Astrocyte of the cerebellum (primary cell): ENCODE results near the gene CHRND.

Source experiments
- DNase-seq: peaks from one replicate; pipeline ENCODE4 v3.0.0-alpha.2; 2011; ENCODE audit warnings: low read depth
- H3K4me3 ChIP-seq: 2 replicates; pipeline ENCODE4 v1.5.1; 2011; ENCODE audit warnings: mild to moderate bottlenecking, low read depth, low read length, moderate library complexity
- in situ Hi-C: cut with HindIII; loops from 2 replicates; pipeline ENCODE4 v1.10.0; 2017; ENCODE audit warnings: low sequenced_read_pairs
- TF ChIP-seq, protein P1 (sequence below): IDR thresholded peaks from 2 replicates; pipeline ENCODE4 v1.5.1; 2012; ENCODE audit warnings: low read length, low read depth, moderate library complexity, mild to moderate bottlenecking; ENCODE audit errors: missing control alignments

Gene CHRND

DNA sequence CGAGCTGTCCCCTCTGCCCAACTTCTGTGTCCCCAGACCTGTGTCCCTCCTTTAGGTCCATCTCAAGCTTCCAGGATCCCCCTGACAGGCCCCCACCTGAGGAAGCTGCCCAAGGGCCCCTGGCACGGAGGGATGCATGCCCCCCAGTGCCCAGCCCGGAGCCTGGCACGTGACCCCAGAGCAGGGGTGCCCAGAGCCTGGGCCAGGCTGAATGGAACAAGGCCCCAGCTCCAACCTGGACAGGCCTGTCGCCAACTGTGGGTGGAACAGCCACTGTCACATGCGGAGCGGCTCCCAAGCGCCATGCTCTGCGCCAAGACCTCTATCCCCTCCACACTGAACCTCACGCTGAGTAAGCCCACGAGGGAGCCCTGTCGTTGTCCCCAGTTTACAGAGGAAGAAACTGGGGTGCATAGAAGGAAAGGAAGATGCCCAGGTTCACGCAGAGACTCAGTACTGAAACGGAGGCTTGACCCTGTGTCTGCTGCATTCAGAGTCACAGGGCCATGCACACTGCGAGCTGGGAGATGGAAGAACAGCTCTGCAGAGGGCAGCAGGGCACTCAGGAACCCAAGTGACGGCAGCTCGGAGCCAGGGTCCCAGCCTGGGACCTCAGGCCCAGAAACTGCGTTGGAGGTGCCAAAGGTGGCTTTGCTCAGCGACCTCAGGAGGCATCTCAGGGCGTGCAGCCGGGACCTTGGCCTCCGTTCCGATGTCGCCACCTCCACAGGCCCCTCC lies 32.8 kb upstream of the CHRND start:
- no peak overlapping the region for H3K4me3 ChIP-seq
- in situ Hi-C loops = no loop called here
- TF ChIP-seq, protein P1, sequence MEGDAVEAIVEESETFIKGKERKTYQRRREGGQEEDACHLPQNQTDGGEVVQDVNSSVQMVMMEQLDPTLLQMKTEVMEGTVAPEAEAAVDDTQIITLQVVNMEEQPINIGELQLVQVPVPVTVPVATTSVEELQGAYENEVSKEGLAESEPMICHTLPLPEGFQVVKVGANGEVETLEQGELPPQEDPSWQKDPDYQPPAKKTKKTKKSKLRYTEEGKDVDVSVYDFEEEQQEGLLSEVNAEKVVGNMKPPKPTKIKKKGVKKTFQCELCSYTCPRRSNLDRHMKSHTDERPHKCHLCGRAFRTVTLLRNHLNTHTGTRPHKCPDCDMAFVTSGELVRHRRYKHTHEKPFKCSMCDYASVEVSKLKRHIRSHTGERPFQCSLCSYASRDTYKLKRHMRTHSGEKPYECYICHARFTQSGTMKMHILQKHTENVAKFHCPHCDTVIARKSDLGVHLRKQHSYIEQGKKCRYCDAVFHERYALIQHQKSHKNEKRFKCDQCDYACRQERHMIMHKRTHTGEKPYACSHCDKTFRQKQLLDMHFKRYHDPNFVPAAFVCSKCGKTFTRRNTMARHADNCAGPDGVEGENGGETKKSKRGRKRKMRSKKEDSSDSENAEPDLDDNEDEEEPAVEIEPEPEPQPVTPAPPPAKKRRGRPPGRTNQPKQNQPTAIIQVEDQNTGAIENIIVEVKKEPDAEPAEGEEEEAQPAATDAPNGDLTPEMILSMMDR = no peak
- DNase-seq = no peak

DNA sequence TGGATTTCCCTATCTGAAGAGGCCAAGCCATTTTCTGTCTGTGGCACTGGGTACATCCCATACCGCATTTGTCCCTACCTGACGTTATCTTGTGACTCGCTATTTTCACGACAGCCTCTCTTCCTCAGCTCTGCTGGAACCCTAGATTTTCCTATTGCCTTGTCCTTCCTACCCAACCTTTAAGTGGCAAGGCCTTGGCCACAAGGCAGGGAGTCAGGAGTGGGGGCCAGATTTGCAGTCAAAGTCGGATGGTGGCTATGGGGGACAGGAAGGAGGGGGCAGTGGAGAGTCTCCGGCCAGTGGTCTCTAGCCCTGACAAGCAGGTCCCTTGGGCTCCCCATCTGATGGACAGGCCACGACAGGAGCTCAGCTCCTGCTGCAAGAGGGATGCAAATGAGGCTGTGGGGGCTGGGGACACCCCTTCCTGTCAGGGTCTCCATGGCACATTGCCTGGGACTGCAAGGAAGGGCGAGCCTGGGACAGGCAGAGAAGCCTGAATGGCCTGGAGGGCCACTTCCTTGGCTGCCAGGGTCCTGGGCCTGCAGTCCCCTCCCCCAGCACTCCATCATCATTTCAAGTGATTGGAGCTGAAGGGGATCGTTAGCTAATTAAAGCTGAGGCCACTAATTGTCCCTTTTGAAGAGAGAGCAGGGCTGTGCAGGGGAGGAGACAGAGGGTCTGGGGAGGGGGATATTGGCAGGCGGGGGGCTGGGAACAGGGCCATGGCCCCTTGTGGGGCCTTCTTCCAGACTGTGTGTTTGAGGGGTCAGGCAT lies 32.1 kb upstream of the CHRND start:
- no peak for DNase-seq
- TF ChIP-seq, protein P1 = no peak
- no peak overlapping the region for H3K4me3 ChIP-seq
- in situ Hi-C loops = no loop called here

DNA sequence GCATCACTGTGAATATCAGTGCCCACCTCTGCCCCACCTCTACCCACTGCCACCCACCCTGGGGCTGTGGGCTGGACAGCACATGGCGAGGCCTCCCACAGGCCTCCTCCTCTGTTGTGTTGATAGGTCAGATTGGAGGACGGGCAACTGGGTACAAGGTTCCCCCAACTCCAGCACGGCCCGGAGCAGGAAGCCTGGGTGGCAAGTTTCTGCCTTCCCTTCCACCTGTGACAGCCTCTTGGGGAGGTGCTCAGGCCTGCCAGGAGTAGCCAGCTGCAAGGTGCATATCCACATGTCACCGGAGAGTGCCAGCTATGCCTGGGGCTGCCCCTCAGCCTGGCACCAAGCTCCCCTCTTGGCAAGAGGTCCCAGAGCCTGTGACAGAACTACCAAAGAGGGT lies 31.4 kb upstream of the CHRND start:
- H3K4me3 ChIP-seq = no peak overlapping the region
- TF ChIP-seq, protein P1 = no peak
- in situ Hi-C loops = no loop called here
- DNase-seq = no peak

DNA sequence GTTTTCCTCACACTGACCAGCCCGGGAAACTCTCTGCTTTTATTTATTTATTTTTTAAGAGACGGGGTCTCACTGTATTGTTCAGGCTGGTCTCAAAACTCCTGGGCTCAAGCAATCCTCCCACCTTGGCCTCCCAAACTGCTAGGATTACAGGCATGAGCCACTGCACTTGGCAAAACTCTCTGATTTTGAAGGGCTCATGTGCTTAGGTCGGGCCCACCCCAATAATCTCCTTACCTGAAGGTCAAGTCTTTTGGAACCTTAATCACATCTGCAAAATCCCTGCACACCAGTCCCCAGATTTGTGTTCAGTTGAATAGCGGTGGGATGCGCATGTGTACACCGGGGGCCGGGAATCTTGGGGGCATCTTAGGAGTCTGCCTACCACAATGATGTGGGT lies 30.7 kb upstream of the CHRND start:
- in situ Hi-C loops = no loop called here
- no peak for DNase-seq
- TF ChIP-seq, protein P1 = no peak
- no peak overlapping the region for H3K4me3 ChIP-seq

DNA sequence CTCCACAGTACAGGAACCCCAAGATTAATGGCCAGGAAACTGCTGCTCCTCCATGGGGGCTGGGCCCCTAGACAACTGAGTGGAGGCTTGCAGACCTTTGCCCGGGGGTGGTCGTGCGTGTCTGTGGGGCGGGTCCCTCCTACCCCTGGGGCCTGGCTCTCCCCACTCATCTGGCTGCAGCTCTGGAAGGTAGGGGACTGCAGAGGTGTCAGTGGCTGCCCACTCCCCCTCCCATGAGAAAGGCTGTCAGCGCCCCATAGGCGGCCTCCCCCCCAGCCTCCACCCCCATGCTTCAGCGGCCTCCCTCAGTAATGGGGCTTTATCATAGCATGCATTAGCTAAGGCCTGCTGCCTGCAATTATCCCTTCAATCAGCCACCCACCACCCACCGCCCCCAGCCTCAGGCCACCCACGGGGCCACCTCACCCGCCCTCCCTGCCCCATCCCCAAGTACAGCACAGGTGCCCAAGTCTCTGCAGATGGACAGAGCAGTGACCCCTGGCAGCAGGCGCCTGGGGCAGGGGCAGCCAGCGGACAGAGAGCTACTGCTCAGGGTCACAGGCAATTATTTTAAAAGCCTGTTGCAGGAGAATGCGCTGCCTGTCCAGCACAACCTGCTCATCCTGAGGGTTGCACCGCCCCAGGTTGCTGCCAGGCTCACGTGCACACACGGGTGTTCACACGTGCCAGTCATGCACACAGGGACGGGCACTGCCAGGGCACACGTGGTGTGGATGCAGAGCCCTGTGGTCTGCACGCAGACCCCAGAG lies 29.3 kb upstream of the CHRND start:
- H3K4me3 ChIP-seq = no peak overlapping the region
- no peak for DNase-seq
- in situ Hi-C loops = no loop called here
- TF ChIP-seq, protein P1 = no peak

DNA sequence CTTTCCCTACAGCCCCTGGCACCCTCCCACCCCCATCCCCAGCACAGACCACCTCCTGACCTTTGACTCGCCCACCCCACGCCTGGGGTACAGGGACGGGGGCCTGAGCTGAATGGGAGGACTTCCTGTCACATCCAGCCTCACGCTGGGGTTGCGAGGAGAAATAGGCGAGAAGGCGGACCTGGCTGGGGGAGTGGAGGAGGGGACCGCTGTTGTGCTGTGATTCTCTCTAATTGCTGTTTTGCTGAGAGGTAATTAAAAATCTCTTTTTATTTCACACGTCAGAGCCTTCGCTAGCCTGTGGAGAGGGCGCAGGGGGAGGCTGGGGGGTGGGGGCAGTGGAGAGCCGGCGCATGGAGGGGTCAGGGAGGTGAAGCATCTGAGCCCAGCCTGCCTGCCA lies 28.6 kb upstream of the CHRND start:
- no peak overlapping the region for H3K4me3 ChIP-seq
- TF ChIP-seq, protein P1 = no peak
- in situ Hi-C loops = no loop called here
- no peak for DNase-seq
